HG03439 (cell line): ENCODE results near the gene RBM3.
"Not testable (repeated sequence)": the region's sequence is repeated elsewhere in the genome, so short reads cannot be mapped to it uniquely, and the experiment has no call there.

Experiments used
- ATAC-seq: cut with Tn5 transposase; IDR thresholded peaks from one replicate; pipeline ENCODE4 v1.9.1; 2021; ENCODE audit warnings: mild to moderate bottlenecking, moderate library complexity; ENCODE audit not compliant: unreplicated experiment

Gene RBM3

DNA sequence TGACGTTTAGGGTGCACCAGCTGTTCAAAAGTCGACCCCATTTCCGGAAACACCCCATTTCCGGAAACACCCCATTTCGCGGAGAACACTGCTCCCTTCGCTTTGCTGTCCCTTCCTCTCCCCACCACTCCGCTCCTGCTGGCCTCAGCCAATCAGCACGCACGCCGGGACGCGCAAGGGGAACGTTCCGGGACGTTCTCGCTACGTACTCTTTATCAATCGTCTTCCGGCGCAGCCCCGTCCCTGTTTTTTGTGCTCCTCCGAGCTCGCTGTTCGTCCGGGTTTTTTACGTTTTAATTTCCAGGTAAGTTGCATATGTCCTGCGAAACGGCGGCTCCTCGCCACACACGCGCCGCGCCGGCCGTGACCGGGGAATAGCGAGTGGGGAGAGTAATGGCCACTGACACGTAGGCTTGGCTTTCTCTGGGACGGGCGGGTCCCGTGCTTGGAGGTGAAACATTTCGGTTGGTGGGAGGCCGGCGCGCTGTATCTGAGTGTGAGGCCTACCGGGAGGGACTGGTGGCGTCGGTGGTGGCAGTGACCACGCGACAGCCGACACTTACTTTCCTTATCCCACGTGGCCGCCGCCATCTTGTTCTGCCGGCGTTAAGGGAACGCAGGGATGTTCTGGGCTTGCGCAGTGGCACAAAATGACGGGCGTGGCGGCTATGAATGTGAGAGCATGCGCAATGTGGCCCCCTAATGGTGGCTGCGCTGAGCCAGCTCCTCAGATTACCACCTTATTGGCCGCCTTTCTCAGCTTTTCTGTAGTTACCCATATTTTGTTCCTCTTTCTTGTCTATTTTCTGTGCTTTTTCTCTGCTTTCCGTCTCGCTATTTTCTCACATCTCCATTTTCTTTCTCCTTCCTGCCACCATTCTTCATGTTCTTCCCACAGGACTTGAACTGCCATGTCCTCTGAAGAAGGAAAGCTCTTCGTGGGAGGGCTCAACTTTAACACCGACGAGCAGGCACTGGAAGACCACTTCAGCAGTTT, at the start of gene RBM3:
RBM3 (plus strand) TSS at position 215 of the 997 bp plus-strand sequence; CDS start at position 912, 697 bp downstream.
- peak; percentile 86 for ATAC-seq

DNA sequence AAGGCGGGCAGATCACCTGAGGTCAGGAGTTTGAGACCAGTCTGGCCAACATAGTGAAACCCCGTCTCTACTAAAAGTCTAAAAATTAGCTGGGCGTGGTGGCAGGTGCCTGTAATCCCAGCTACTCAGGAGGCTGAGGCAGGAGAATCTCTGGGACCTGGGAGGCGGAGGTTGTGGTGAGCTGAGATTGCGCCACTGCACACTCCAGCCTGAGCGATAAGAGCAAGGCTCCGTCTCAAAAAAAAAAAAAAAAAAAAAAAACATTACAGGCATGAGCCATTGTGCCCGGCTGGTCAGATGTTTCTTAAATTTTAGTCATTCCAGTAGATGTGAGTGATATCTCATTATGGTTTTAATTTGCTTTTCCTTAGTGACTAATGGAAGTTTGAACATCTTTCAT, 48.4 kb upstream of the RBM3 start:
- ATAC-seq = not testable (repeated sequence)

DNA sequence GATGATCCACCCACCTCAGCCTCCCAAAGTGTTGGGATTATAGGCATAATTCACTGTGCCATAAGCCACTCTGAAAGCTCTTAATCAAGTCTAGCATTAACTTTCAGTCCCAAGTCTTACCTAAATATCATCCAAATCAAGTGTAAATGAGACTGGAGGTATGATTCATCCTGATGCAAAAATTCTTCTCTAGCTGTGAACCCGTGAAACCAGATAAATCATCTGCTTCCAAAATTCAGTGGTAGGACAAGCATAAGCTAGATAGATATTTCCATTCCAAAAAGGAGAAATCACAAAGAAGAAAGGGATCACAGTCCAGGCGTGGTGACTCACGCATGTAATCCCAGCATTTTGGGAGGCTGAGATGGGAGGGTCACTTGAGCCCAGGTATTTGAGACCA, 43.5 kb upstream of the RBM3 start:
- ATAC-seq = no peak

DNA sequence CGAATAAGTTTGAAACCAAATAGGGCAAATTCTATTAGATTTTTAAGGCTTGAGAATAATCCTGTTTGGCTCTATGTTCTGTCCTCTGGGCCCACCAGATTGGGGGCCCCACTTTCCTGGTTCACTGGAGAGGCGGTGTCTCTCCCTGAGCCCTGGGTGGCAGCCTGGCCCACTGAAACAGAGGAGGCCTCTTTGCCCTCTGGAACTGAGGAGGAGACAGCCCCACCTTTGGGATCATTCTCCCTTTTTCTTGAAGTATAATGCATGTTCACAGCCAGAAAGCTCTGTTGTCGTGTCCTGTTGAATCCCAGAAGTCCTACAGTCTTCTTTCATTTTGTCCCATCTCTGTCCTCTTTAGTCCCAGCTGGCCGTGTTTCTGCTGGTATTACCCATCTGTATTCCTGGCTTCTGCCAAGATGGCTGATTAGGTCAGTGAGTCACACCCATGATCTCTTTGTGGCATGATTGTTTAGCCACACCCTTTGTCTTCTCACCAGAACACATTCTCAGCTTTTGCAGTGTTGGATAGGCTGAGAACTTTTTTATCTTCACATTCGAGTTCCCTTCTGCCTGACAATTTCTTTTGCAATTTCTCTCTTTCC, 42.8 kb upstream of the RBM3 start:
- ATAC-seq = no peak

DNA sequence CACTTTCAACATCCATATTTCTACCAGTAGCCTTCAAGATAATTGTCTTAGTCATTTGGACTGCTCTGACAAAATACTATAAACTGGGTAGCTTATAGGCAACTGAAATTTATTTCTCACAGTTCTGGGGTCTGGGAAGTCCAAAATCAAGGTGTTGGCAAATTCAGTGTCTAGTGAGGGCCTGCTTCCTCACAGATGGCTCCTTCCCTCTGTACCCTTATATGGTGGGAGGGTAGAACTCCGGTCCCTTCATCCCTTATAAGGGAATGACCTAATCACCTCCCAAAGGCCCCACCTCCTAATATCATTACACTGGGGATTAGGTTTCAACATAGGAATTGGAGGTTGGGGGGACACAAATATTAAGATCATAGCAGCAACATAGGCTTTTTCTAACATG, 42.1 kb upstream of the RBM3 start:
- ATAC-seq = no peak

DNA sequence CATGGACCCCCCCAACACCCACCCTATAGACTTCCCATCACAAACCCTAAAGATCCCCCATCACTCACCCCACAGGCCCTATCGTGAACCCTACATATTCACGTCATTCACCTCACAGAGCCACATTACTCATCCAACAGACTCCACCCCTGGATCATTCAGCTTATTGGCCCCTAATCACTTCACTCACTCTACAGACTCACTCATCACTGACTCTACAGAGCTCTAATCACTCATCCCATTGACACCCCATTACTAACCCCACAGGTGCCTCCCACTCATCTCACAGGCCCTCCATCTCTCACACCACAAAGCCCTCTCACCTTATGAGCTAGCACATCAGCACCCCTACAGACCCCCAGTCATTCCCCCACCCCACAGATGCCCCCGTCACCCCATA, 41.1 kb upstream of the RBM3 start:
- no peak for ATAC-seq

DNA sequence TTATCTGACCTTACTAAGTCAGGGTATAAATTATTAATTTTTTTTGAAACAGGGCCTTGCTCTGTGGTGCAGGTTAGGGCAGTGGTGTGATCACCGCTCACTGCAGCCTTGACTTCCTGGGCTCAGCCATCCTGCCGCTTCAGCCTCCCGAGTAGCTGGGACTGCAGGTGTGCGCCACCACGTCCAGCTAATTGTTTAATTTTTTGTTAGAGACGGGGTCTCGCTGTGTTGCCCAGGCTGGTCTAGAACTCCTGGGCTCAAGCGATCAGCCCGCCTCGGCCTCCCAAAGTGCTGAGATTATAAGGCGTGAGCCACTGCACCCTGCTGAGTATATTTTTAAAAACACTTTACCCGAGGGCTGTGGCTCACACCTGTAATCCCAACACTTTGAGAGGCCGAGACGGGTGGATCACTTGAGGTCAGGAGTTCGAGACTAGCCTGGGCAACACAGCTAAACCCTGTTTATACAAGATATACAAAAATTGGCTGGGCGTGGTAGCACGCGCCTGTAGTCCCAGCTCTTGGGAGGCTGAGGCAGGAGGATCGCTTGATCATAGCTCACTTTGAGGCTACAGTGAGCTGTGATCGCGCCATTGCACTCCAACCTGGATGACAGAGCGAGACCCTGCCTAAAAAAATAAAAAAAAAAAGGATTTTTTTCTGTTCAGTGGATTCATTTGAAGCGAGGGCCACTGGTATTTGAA, 35.5 kb upstream of the RBM3 start:
- no peak for ATAC-seq

DNA sequence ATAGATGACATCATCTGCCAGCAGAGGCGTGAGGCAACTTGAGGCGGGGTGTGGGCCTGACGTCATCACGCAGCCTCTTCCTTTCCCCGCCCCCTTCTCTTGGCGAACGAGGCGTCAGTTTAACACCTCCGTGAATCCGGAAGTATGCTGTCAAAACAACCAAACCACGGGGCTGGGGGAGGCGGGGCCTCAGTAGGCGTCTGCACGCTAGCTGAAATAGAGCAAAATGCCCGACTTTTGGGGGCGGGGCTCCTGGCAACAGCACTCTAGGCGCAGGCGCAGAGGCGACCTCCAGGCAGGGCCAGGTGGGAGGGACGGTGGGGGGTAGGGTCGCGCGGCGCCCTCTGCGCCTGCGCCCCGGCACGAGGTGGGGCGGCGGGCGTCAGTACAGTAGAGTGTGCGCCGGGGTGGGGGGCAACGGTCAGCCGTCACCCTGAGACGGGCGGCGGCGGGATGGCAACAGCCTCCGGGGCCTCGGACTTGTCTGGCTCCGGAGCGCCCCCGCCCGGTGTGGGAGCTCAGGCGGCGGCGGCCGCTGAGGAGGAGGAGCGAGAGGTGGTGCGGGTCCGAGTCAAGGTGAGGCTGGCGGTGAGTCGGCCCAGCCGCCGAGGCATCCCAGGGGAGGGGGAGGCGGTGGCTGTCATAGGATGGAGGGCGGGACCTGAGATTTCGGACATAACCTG, 34.8 kb upstream of the RBM3 start, which contains the start of gene TBC1D25:
TBC1D25 (plus strand) TSS at position 370 of the 683 bp plus-strand sequence; CDS start at position 454, 84 bp downstream.
- peak; percentile 72 for ATAC-seq

DNA sequence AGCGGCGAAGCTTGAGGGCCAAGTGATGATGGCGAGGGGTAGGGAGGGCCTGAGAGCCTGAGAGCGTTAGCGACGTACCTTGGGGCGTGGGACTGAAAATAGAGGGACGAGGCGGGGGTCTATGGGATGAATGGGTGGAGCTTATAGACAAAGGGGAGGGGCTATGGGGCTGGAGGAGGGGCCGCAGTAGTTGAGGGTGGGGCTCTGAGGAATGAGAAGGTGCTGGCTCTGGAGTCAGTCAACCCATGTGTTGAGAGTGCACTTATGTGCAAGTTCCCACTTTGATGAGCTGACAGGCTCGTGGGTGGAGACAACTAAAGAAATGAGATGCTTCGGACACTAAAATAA, 34.3 kb upstream of the RBM3 start:
- ATAC-seq = peak; percentile 27

DNA sequence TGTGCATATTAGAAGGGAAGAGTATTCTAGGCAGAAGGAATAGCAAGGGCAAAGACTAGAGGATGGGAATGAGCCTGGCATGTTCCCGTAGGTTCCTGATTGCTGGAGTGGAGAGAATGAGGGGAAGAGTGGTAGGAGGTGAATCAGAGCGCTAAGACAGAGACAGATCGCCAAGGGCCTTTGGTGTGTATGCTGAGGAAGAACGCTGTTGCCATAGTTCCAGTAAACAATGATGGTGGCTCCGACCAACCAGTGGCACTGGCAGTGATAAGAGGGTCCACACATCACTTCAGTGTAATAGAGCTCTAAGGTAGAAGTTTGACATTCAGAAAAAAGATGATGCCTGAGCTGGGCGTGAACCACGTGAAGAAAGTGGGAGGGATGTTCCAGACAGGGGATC, 33.8 kb upstream of the RBM3 start:
- no peak for ATAC-seq

DNA sequence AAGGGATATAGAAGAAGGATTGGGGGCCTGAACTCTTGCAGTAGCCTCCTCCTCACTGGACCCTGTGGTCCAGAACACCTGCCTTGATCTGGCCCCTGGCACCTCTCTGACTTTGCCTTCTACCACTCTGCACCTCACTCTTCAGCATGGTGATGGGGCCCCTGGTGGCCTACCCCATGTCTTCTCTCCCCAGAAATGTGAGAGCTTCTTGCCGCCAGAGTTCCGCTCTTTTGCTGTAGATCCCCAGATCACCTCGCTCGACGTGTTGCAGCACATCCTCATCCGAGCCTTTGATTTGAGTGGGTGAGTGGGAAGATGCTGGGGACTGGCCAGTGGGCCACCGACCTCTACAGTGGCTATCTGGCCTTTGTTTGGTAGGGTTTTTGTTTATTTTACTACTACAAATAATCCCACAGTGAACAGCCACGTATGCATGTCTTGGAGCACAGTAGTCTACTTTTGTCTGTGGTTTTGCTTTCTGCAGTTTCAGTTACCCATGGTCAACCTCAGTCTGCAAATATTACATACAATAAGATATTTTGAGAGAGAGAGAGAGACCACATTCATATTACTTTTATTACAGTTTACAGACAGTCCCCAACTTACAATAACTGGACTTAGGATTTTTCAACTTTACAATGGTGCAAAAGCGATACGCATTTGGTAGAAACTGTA, 33.0 kb upstream of the RBM3 start:
- no peak for ATAC-seq

DNA sequence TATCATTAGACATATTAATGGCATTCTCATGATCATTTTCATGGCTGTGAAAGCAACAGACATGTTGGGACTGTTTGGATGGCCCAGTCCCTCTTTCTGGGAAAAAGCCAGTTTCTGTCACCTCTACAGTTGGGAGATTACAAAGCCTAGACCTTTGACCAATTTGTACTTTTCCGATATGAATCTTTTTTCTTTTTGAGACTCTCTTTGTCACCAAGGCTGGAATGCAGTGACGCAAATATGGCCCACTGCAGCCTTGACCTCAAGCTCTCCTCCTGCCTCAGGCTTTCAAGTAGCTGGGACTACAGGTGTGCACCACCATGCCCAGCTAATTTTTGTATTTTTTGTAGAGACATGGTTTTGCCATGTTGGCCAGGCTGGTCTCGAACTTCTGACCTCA, 25.4 kb upstream of the RBM3 start:
- ATAC-seq = no peak

DNA sequence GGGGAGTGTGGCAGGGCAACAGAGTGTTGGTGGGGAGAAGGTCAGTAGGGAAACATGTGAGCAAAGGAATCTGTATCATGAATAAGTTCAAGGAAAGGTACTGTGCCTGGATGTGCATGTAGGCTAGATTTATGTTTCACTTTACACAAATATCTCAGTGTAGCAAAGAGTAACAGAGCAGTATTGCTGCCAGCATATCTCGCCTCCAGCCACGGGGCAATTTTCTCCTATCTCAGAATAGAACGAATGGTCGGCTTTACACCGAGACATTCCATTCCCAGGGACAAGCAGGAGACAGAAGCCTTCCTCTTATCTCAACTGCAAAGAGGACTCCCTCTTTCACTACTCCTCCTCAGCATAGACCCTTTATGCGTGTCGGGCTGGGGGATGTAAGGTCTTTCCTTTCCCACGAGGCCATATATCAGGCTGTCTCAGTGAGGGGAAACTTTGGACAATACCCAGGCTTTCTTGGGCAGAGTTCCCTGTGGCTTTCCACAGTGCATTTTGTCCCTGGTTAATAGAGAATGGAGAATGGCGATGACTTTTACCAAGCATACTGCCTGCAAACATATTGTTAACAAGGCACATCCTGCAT, 18.5 kb upstream of the RBM3 start:
- ATAC-seq = not testable (repeated sequence)

DNA sequence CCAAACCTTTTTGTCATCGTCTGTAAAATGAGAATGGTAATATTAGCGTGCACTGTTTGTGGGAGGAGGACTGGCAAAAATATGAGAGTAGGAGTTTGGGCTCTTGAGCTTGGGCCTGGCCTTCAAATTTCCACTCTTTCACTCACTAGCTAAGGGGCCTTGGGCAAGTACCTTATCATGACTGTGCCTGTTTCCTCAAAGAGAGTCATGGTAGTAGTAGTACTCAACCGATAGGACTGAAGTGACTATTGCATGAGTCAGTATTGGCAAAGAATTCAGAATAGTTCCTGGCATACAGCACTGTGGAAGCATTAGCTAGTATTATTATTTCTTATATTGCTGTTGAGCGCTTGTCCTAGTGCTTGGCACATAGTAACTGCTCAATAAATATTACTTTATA, 16.0 kb upstream of the RBM3 start:
- ATAC-seq = no peak

DNA sequence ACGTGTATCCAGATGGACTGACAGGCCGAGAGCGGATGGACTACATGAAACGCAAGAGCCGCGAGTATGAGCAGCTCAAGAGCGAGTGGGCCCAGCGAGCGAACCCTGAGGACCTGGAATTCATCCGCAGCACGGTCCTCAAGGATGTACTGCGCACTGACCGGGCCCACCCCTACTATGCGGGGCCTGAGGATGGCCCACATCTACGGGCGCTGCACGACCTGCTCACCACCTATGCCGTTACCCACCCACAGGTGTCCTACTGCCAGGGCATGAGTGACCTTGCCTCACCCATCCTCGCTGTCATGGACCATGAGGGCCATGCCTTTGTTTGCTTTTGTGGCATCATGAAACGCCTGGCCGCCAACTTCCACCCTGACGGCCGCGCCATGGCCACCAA, 14.6 kb upstream of the RBM3 start:
- ATAC-seq = no peak

DNA sequence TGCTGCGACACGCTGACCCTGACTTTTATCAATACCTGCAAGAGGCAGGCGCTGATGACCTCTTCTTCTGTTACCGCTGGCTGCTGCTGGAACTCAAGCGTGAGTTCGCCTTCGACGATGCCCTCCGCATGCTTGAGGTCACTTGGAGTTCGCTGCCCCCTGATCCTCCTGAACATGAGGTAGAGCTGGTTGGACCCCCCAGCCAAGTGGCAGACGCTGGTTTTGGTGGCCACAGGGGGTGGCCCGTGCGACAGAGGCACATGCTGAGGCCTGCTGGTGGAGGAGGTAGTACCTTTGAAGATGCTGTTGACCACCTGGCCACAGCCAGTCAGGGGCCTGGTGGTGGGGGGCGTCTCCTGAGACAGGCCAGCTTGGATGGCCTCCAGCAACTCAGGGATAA, 14.2 kb upstream of the RBM3 start:
- ATAC-seq = no peak

DNA sequence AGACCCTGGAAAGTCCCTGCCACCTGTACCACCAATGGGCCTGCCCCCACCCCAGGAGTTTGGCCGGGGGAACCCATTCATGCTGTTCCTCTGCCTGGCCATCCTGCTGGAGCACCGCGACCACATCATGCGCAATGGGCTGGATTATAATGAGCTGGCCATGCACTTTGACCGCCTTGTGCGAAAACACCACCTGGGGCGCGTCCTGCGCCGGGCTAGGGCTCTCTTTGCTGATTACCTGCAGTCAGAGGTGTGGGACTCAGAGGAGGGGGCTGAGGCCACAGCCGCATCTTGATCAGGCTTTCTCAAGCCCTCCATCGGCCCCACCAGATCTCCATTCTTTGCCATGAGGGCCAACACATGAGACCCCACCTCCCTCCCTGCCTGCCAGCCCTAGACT, 13.6 kb upstream of the RBM3 start:
- no peak for ATAC-seq

DNA sequence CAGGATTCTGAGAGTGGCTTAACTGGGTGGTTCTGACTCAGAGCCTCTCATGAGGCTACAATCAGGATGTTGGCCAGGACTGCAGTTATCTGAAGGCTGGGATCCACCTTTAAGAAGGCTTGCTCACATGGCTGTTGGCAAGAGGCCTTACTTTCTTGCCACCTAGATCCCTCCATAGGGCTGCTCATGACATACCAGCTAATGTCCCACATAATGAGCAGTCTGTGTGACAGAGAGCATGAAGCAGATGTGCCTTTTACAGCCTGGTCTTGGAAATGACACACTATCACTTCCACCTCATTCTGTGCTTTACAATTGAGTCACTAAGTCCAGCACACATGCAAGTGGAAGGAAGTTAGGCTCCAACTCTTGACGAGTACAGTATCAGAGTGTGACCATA, 4.3 kb upstream of the RBM3 start:
- no peak for ATAC-seq

DNA sequence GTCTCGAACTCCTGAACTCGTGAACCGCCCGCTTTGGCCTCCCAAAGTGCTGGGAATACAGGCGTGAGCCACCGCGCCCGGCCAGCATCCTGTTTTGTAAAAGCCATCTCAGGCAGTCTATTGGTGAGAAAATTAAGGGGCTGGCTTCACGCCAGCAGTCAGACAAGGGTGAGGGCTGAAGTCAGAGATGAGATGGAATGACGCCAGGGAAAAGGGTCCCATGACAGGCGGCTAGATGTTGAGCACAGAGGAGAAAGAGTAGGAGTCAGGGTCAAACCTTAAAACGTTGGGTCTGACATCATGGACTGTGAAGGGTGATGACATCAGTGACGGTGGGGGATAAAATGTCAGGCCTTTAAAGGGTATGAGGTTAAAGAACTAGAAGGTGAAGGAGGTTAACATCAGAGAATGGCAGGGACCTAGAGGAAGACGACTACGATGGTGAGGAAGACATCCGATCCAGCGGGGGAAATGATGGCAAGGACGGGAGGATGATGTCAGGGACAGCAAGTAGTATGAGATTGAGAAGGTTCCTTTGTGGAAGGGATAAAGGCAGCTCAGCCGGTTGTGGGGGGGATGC, 504 bp upstream of the RBM3 start:
- peak; percentile 9 for ATAC-seq

DNA sequence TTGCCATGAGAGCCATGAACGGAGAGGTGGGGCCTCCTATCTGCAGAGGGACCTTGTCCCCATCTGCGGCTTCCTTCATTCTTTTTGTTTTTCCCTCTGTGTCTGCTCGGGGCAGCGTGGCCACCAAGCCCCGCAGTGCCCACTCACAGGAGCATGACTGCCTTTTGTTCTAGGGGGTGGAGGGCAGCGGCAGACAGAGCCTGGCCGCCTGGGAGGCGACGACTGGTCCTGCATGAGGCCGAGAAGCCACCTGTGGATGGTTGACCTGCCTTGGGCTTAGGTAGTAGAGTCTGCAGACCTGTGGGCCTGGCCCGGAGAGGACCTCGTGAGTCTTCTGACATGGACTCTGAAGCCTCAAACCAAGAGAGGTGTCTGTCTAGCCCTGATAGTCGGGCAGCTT, 1.4 kb downstream of the RBM3 start:
- no peak for ATAC-seq
